Measurements from ENCODE around the gene ZXDC. TPM values are rescaled to one million over a fixed set of nuclear protein-coding genes. Genes with fewer than 3 reads are reported as not detected.

Gene ZXDC
- total RNA-seq, 1 donor from 2014 or later, result 45.4 TPM

- POLR2A ChIA-PET, result no interaction called here
These were observed 35.0 kb downstream of the ZXDC start for GRCh38 chr3:126440709-126440995.

DNA sequence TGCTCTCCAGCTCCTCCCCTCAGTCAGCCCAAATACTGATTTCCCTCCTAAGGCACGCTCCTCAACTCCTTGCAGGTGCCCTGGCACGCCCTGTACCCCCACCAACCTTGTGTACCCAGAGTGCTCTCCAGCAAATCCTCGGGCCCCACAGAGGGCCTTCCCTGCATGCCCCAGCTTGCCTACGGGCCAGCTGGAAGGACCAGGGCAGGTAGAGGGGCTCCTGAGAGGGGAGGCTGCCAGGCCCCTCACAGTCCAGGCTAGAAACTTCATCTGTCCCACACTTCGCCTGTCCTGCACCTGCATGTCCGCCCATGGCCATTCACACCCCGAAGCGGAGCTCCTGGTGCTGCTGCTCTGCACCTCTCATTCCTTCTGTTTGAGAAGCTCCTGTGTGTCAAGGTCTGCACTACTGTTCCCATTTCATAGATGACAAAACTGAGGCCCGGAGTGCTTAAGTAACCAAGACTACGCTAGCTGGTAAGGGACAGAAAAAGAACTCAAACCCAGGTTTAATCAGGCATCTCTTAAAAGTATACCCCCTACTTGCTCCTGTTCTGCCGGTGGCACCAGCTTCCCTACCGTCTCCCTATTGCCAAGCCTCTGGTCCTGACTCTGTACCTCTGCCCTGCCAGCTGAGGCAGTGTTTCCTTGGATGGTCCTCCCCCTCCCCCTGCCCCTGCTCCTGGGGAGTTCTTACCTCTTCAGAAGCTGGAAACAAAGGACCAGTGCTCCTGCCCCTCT, 35.6 kb downstream of the ZXDC start:
- H3K27ac Mint-ChIP-seq, result no peak overlapping the region
- no peaks in the 10 kb centered on the region for H3K4me1 Mint-ChIP-seq
- ChIA-PET POLR2A (no interaction called here), CTCF (no interaction called here)
- H3K27me3 Mint-ChIP-seq, result no peaks in the 10 kb centered on the region
- H3K9me3 Mint-ChIP-seq, result no peaks in the 10 kb centered on the region
- peaks cover 68% of the 10 kb centered on the region for H3K36me3 Mint-ChIP-seq (ENCODE audit: low read depth)
- intact Hi-C loops (cut with micrococcal nuclease), result no loop called here
- no peak for ATAC-seq (ENCODE audit: low read depth)
- DNase-seq, result no peak
- H3K4me3 Mint-ChIP-seq, result no peak overlapping the region
- TF ChIP-seq CTCF (IDR thresholded peaks at IDR 0.05), result no peak

More at GRCh38 chr3:126440709-126440995, 35.0 kb downstream of the ZXDC start:
- Mint-ChIP-seq H3K4me3 (no peak overlapping the region), H3K36me3 (ENCODE audit: low read depth) (peaks cover 70% of the 10 kb centered on the region), H3K27ac (no peak overlapping the region), H3K9me3 (no peaks in the 10 kb centered on the region), H3K27me3 (no peaks in the 10 kb centered on the region), H3K4me1 (no peaks in the 10 kb centered on the region)
- ATAC-seq (ENCODE audit: low read depth), result no peak
- CTCF ChIA-PET, result no interaction called here
- TF ChIP-seq CTCF (IDR thresholded peaks at IDR 0.05), result no peak
- intact Hi-C loops (cut with micrococcal nuclease), result no loop called here
- DNase-seq, result no peak

- CTCF ChIA-PET, result no interaction called here
These were observed 36.2 kb downstream of the ZXDC start for GRCh38 chr3:126439346-126439967.

DNA sequence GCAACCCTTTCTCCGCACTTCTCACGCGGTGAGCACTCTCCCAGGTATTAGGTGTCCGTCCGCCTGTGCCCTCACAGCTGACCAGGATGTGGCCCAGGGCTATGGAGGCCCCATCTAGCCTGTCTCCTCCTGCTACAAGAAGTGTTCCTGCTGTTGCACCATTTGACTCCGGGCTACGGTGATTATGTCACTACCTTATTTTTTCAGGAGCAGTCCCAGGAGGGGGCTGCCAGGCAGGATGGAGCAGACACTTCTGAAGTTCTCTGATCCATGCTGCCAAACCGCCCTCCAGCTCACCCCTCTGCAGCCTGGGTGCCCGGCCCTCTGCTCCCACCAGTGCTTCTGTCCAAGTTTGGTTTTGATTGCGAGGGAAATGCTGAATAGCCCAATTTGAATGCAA, 36.9 kb downstream of the ZXDC start:
- no peaks in the 10 kb centered on the region for H3K9me3 Mint-ChIP-seq
- ChIA-PET CTCF (no interaction called here), POLR2A (no interaction called here)
- H3K4me3 Mint-ChIP-seq, result no peak overlapping the region
- no peaks in the 10 kb centered on the region for H3K27me3 Mint-ChIP-seq
- no peak for DNase-seq
- intact Hi-C loops (cut with micrococcal nuclease), result no loop called here
- H3K27ac Mint-ChIP-seq, result no peak overlapping the region
- H3K36me3 Mint-ChIP-seq (ENCODE audit: low read depth), result peaks cover 77% of the 10 kb centered on the region
- no peaks in the 10 kb centered on the region for H3K4me1 Mint-ChIP-seq
- TF ChIP-seq CTCF (IDR thresholded peaks at IDR 0.05), result no peak
- ATAC-seq (ENCODE audit: low read depth), result no peak

More at GRCh38 chr3:126439346-126439967, 36.2 kb downstream of the ZXDC start:
- H3K27me3 Mint-ChIP-seq, result no peaks in the 10 kb centered on the region
- H3K36me3 Mint-ChIP-seq (ENCODE audit: low read depth), result peaks cover 73% of the 10 kb centered on the region
- DNase-seq (no peak), ATAC-seq (ENCODE audit: low read depth) (no peak)
- no peaks in the 10 kb centered on the region for H3K9me3 Mint-ChIP-seq
- POLR2A ChIA-PET, result no interaction called here
- no peak overlapping the region for H3K27ac Mint-ChIP-seq
- H3K4me3 Mint-ChIP-seq, result no peak overlapping the region
- H3K4me1 Mint-ChIP-seq, result no peaks in the 10 kb centered on the region
- intact Hi-C loops (cut with micrococcal nuclease), result no loop called here
- no peak for TF ChIP-seq CTCF (IDR thresholded peaks at IDR 0.05)

GRCh38 chr3:126438186-126438585, 37.5 kb downstream of the ZXDC start:
- CTCF ChIA-PET, result no interaction called here
- no peaks in the 10 kb centered on the region for H3K9me3 Mint-ChIP-seq
- H3K36me3 Mint-ChIP-seq (ENCODE audit: low read depth), result peaks cover 74% of the 10 kb centered on the region

More at GRCh38 chr3:126438186-126438585, 37.5 kb downstream of the ZXDC start:
- no peaks in the 10 kb centered on the region for H3K27me3 Mint-ChIP-seq
- H3K4me1 Mint-ChIP-seq, result no peaks in the 10 kb centered on the region
- H3K27ac Mint-ChIP-seq, result no peak overlapping the region
- DNase-seq (no peak), ATAC-seq (ENCODE audit: low read depth) (no peak)
- no peak for TF ChIP-seq CTCF (IDR thresholded peaks at IDR 0.05)
- H3K4me3 Mint-ChIP-seq, result no peak overlapping the region
- POLR2A ChIA-PET, result no interaction called here
- intact Hi-C loops (cut with micrococcal nuclease), result no loop called here

Measured in activated B cell treated with CpG ODN at 0.5 μM for 24 hours (primary cell).